ENCODE results near the gene TTC34.
"Not testable (repeated sequence)": the region's sequence is repeated elsewhere in the genome, so short reads cannot be mapped to it uniquely, and the experiment has no call there.

Gene TTC34

GRCh38 chr1:2676726-2677125 is 124.8 kb downstream of the TTC34 start:
- H3K4me3 Mint-ChIP-seq; H3K9me3 Mint-ChIP-seq; H3K4me1 Mint-ChIP-seq (ENCODE audit: low read depth); H3K27ac Mint-ChIP-seq; H3K27me3 Mint-ChIP-seq (ENCODE audit: low read depth); H3K36me3 Mint-ChIP-seq (ENCODE audit: low read depth): not testable (repeated sequence)

- H3K36me3 Mint-ChIP-seq (ENCODE audit: low read depth): not testable (repeated sequence)
These were observed 129.8 kb downstream of the TTC34 start for GRCh38 chr1:2671656-2672055.

GRCh38 chr1:2659806-2660205 is 141.7 kb downstream of the TTC34 start:
- H3K9me3 Mint-ChIP-seq; H3K4me3 Mint-ChIP-seq; H3K27ac Mint-ChIP-seq; H3K4me1 Mint-ChIP-seq (ENCODE audit: low read depth); H3K36me3 Mint-ChIP-seq (ENCODE audit: low read depth); H3K27me3 Mint-ChIP-seq (ENCODE audit: low read depth): not testable (repeated sequence)

More at GRCh38 chr1:2671656-2672055, 129.8 kb downstream of the TTC34 start:
- not testable (repeated sequence) for H3K4me1 Mint-ChIP-seq (ENCODE audit: low read depth); H3K4me3 Mint-ChIP-seq; H3K9me3 Mint-ChIP-seq; H3K27ac Mint-ChIP-seq; H3K27me3 Mint-ChIP-seq (ENCODE audit: low read depth)

- not testable (repeated sequence) for H3K36me3 Mint-ChIP-seq (ENCODE audit: low read depth); H3K27me3 Mint-ChIP-seq (ENCODE audit: low read depth); H3K9me3 Mint-ChIP-seq; H3K4me3 Mint-ChIP-seq; H3K27ac Mint-ChIP-seq; H3K4me1 Mint-ChIP-seq (ENCODE audit: low read depth)
These were observed 143.6 kb downstream of the TTC34 start for GRCh38 chr1:2657909-2658308.

GRCh38 chr1:2657124-2657523 is 144.4 kb downstream of the TTC34 start:
- H3K9me3 Mint-ChIP-seq; H3K4me3 Mint-ChIP-seq; H3K4me1 Mint-ChIP-seq (ENCODE audit: low read depth); H3K27ac Mint-ChIP-seq; H3K36me3 Mint-ChIP-seq (ENCODE audit: low read depth); H3K27me3 Mint-ChIP-seq (ENCODE audit: low read depth): not testable (repeated sequence)

- H3K27me3 Mint-ChIP-seq (ENCODE audit: low read depth); H3K9me3 Mint-ChIP-seq; H3K36me3 Mint-ChIP-seq (ENCODE audit: low read depth); H3K27ac Mint-ChIP-seq; H3K4me3 Mint-ChIP-seq; H3K4me1 Mint-ChIP-seq (ENCODE audit: low read depth): not testable (repeated sequence)
These were observed 145.7 kb downstream of the TTC34 start for GRCh38 chr1:2655598-2656434.

- H3K27ac Mint-ChIP-seq; H3K36me3 Mint-ChIP-seq (ENCODE audit: low read depth); H3K9me3 Mint-ChIP-seq; H3K27me3 Mint-ChIP-seq (ENCODE audit: low read depth); H3K4me3 Mint-ChIP-seq; H3K4me1 Mint-ChIP-seq (ENCODE audit: low read depth): not testable (repeated sequence)
These were observed 147.0 kb downstream of the TTC34 start for GRCh38 chr1:2654443-2654948.

- not testable (repeated sequence) for H3K4me3 Mint-ChIP-seq; H3K4me1 Mint-ChIP-seq (ENCODE audit: low read depth); H3K27ac Mint-ChIP-seq; H3K36me3 Mint-ChIP-seq (ENCODE audit: low read depth); H3K27me3 Mint-ChIP-seq (ENCODE audit: low read depth); H3K9me3 Mint-ChIP-seq
These were observed 147.6 kb downstream of the TTC34 start for GRCh38 chr1:2653741-2654442.

GRCh38 chr1:2652926-2653571 is 148.4 kb downstream of the TTC34 start:
- not testable (repeated sequence) for H3K36me3 Mint-ChIP-seq (ENCODE audit: low read depth); H3K4me3 Mint-ChIP-seq; H3K27me3 Mint-ChIP-seq (ENCODE audit: low read depth); H3K27ac Mint-ChIP-seq; H3K9me3 Mint-ChIP-seq; H3K4me1 Mint-ChIP-seq (ENCODE audit: low read depth)

GRCh38 chr1:2652152-2652925 is 149.2 kb downstream of the TTC34 start:
- not testable (repeated sequence) for H3K27ac Mint-ChIP-seq; H3K36me3 Mint-ChIP-seq (ENCODE audit: low read depth); H3K9me3 Mint-ChIP-seq; H3K27me3 Mint-ChIP-seq (ENCODE audit: low read depth); H3K4me3 Mint-ChIP-seq; H3K4me1 Mint-ChIP-seq (ENCODE audit: low read depth)

- no peaks in the 10 kb centered on the region for H3K4me1 Mint-ChIP-seq (ENCODE audit: low read depth)
- no peak overlapping the region for H3K27ac Mint-ChIP-seq
- H3K36me3 Mint-ChIP-seq (ENCODE audit: low read depth): peaks cover 4% of the 10 kb centered on the region
- peaks cover 10% of the 10 kb centered on the region for H3K27me3 Mint-ChIP-seq (ENCODE audit: low read depth)
- H3K9me3 Mint-ChIP-seq: peaks cover 17% of the 10 kb centered on the region
- H3K4me3 Mint-ChIP-seq: no peak overlapping the region
These were observed 150.4 kb downstream of the TTC34 start for GRCh38 chr1:2650967-2651645.

- Mint-ChIP-seq H3K27ac (no peak overlapping the region), H3K27me3 (ENCODE audit: low read depth) (no peaks in the 10 kb centered on the region), H3K9me3 (peaks cover 23% of the 10 kb centered on the region), H3K4me3 (no peak overlapping the region), H3K4me1 (ENCODE audit: low read depth) (peaks cover 3% of the 10 kb centered on the region), H3K36me3 (ENCODE audit: low read depth) (peaks cover 5% of the 10 kb centered on the region)
These were observed 154.7 kb downstream of the TTC34 start for GRCh38 chr1:2646837-2647236.

GRCh38 chr1:2645776-2646175 is 155.7 kb downstream of the TTC34 start:
- Mint-ChIP-seq H3K36me3 (ENCODE audit: low read depth) (peaks cover 5% of the 10 kb centered on the region), H3K27me3 (ENCODE audit: low read depth) (no peaks in the 10 kb centered on the region), H3K4me3 (no peak overlapping the region), H3K27ac (no peak overlapping the region), H3K4me1 (ENCODE audit: low read depth) (peaks cover 3% of the 10 kb centered on the region), H3K9me3 (peaks cover 23% of the 10 kb centered on the region)

GRCh38 chr1:2645143-2645542 is 156.3 kb downstream of the TTC34 start:
- Mint-ChIP-seq H3K4me1 (ENCODE audit: low read depth) (peaks cover 3% of the 10 kb centered on the region), H3K27me3 (ENCODE audit: low read depth) (no peaks in the 10 kb centered on the region), H3K27ac (no peak overlapping the region), H3K9me3 (peaks cover 23% of the 10 kb centered on the region), H3K4me3 (no peak overlapping the region), H3K36me3 (ENCODE audit: low read depth) (peaks cover 5% of the 10 kb centered on the region)
